GM23248 (cell line): ENCODE results near the gene TIAL1.

Experiments
- EZH2 ChIP-seq: fragments of 200-600 bp; sonication (generic); IDR thresholded peaks from 2 replicates; pipeline ENCODE4 v1.6.1; 2018; ENCODE audit warnings: antibody characterized with exemption, mild to moderate bottlenecking; ENCODE audit not compliant: insufficient read depth, poor library complexity, severe bottlenecking
- EZH2phosphoT487 ChIP-seq: fragments of 200-600 bp; sonication (generic); IDR thresholded peaks from 2 replicates; pipeline ENCODE4 v1.6.1; 2018; ENCODE audit warnings: antibody characterized with exemption, moderate library complexity, mild to moderate bottlenecking, low read depth; ENCODE audit not compliant: insufficient read depth

GRCh38 chr10:119640875-119641526, 44.2 kb upstream of the TIAL1 start:
- TF ChIP-seq EZH2: no peak
- TF ChIP-seq EZH2phosphoT487: no peak
